Fibroblast of the conjunctiva (primary cell): ENCODE results near the gene C11orf97.
"Not testable (repeated sequence)": the region's sequence is repeated elsewhere in the genome, so short reads cannot be mapped to it uniquely, and the experiment has no call there.

Source experiments
- DNase-seq: peaks from one replicate; pipeline ENCODE4 v3.0.0-alpha.2; 2010; ENCODE audit warnings: low read depth

Gene C11orf97, protein sequence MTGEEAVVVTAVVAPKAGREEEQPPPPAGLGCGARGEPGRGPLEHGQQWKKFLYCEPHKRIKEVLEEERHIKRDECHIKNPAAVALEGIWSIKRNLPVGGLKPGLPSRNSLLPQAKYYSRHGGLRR

DNA sequence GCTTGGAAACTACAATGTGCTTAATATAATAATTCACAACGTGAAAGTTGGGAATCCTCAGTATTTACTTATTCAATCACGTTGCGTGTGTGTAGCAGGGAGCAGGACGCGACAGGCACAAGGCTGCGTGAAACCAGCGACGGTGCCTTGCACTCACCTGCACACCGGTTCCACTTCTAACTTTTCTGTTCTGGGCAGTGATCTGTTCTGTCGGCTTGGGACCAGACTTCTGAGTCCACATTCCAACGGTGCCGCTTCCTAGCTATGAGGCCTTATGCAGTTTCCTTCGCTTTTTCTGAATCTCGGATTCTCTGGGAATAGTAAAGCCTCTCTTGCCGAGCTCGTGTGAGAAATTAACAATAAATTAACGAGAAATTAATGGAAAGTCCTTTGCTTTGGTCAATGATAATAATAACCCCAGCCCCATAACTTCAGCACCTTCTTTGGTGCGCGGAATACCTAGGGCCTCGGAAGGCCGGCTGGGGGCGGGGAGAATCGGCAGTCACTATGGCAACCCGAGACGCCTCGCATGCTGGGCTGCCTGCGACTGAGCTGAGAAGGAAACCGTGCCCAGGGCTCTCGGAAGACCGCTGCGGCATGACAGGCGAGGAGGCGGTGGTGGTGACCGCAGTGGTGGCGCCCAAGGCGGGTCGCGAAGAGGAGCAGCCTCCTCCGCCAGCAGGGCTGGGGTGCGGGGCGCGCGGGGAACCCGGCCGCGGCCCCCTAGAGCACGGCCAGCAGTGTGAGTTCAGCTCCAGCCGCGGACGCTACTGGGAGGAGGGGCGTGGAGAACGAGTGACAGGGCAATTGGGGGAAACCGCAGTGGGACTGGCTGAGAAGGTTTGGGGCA is at the start of gene C11orf97:
Gene C11orf97, plus strand, starts transcription at position 530 of the 850 bp plus-strand sequence. Its CDS starts 68 bp downstream, at position 598.
- no peak for DNase-seq

DNA sequence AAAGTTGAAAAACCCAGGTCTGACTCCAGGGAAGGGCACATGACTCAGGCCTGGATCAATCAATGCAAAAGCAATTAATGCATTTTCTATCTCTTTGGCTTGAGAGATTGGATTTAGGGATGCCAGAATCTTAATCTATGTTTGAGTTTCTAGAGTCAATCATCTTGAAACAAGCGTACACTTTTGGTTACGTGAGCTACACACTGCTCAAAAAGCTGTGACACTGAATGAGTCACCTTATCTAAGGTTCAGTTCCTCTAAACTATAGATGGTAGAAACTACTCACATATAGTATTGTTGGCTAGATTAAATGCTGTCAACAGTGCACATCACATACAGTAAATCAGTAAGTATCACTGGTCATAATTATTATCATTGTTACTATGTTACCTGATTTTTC is 42.8 kb upstream of the C11orf97 start:
- no peak for DNase-seq

DNA sequence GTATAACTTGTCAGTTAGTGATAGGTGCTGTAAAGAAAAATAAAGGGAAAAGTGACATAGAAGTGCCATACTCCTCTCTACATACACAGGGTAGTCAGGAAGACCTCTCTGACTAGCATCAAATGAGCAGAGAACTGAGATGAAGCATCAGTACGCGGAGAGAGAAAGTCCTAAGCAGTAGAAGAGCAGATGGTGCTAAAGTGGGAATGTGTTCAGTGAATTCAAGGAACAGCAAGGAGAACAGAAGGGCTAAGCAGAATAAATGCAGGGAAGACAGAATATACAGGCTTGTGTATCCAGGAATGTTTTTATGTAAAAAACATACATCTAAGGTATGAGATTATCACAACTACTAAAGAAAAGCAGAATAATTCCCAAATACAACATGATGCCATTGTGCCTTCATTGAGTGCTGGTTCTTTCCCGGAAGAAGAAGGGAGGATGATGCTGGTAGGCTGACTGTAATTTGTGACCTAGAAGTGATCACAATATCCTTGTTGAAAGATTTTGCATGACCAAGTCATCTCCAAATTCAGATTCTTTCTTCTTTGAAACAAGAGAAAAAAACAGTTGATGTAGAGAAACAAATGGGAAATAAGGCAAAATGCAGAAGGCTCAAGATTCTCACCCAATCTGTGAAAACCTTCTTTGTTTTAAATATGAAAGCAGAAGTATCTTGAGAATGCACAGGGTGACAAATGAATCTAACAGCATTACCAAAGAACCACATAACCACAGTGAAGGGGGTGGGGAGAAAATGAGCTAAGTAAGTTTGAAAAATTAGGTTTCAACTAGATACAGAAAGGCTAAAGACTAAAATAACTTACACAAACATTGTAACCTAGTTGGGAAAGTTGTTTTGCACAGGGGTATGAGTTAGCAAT is 39.1 kb upstream of the C11orf97 start:
- DNase-seq, result no peak

DNA sequence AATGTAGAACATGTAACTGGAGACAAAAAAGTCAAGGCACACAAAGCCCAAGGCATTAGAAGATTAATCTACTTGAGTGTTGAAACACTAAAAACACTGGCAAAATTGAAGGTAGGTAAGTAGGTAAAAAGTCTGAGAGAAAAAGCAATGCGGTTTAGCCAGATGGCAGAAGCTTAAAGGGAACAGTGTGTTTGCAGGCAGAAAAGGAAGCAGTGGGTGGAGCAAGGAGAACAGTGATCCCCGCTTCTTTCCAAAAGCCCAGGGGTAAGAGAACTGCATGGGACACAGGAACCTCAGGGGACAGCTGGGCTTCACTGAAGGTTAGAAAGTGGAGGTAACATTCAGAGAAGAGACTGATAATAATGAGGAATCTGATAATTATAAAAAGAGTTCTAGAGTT is 34.6 kb upstream of the C11orf97 start:
- DNase-seq, result no peak

DNA sequence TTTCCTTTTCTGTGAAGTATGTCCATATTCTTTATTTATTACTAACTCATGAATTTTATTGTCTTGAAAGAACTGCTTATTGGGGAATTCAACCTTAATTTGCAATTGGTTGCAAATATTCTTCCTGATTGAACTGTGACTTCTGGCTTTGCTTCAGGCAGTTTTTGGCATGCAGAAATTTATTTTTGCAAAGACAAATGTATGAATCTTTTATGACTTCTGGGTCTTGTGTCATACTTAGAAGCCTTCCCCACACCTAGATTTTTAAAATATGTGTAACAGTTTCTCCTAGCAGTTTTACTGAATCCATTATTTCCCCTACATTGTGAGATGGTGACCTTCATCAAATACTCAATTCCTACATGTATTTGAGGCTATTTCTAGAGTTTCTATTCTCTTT is 30.9 kb upstream of the C11orf97 start:
- DNase-seq, result no peak

DNA sequence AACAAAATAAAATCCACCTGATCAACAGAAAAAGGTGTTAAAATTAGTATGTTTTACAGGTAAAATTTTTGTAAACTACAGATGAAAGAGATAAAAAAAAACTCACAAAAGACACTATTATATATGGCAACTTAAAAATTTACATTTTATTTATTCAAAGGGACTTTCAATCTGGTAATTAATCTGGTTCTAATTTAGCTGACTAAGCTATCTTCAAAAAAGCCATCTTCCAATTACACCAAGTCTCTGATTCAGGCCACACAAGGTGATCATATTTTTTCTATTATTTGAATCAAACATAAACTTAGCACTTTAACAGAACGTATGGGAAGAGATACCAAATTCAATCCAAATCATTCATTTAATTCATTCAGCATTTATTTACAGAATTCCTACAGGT is 26.2 kb upstream of the C11orf97 start:
- no peak for DNase-seq

DNA sequence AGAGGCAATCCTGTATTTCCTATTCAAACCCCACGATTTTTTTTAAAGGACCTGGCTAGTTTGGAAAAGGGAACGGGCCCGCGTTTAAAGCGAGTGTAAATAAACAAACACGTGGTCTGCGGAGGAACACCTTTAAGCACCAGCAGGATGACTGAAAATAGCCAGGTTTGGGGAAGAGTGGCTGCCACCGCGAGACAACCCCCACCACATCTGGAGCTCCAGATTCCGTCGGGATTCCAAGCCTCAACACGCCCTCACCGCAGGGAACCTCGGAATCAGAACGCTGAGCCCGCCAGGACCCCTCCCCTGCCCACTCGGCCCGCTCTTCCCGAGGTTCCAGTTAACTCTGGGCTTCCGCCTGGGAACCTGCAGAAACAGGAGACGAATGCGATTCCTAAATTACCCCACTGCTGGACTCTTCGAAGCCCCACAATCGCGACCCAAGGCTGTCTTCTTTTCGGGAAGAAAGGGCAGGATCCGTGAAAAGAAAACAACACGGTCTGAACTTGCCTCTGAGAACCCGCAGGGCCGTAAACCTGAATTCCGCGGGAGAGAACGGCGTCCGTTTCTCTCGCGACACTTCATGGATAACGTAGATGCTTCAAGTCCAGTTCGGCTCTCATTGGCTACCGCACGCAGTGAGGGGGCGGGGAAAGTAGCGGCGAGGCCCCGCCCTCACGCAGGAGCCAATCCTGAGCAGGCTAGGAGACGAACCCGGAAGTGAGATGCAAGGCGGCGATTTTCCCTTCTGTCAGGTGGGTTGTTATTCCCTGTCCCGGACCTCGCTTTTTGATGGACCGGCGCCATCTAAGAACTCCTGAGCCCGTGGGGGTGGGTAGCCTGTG is 18.8 kb upstream of the C11orf97 start, which contains the start of the genes ANKRD49 and MRE11:
Gene ANKRD49, plus strand, starts transcription at position 704 of the 845 bp plus-strand sequence. CDS start 2,710 bp downstream, outside the sequence.
Gene MRE11, minus strand, starts transcription at position 564 of the 845 bp plus-strand sequence. CDS start 1,043 bp downstream, outside the sequence.
- peak; percentile 95 for DNase-seq

DNA sequence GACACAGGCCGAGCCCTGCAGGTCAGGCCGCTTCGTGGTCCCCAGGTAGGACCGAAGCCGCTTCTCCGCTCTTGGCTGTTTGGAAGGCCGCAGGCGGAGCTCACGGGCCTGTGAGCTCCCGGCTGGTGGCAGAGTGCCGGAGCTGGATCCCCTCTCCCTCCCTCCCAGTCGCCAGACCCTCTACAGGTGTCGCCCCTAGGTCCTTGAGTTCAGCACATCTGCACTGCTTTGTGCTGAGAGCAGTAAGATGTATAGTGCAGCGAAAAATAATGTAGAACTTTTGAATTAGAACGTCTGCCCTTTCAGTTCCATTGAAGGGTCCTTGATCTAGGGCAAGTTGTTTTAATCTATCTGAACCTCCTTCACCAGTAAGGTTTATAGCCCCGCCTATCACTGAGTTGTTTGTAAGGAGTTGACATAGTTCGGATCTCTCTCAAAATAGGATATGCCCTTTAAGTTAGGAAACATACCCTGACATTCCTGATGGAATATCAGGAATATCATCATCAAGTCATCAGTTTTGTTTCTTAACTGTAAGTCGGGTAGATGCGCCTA is 18.1 kb upstream of the C11orf97 start:
- DNase-seq, result no peak

DNA sequence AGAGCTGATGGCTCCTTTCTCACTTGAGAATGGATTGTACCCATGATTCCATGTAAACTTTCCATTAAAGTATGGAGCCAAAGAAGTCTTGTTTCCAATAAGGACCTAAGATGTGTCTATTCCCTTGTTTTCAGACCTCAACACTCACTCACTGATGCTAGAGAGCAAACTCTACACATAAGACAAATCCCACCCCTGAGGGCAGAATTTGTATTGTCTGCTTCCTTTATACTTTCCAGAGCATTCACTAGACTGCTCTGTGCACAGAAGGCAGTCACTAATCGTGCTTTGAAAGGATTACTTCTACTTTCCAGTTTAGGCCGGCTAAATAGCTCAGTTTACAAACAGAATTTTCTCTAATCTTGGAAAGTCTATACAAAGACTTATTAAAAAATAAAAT is 12.1 kb upstream of the C11orf97 start:
- DNase-seq, result no peak

DNA sequence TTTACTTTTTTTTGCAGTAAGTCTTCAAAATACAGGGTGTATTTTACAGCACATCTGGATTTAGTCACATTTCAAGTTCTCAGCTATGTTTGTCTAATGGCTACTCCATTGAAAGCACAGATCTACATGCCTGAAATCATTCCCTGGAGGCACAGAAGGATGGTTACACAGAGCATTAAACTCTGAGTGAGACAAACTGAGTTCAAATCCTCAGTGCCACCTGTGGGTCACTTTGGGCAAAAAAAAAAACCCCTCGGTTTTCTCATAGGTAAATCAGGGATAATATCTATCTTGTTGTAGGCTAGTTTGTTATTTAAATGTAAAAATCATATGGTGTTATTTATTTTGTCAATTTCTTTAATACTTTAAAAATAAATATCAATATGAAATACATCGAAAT is 10.7 kb upstream of the C11orf97 start:
- no peak for DNase-seq

DNA sequence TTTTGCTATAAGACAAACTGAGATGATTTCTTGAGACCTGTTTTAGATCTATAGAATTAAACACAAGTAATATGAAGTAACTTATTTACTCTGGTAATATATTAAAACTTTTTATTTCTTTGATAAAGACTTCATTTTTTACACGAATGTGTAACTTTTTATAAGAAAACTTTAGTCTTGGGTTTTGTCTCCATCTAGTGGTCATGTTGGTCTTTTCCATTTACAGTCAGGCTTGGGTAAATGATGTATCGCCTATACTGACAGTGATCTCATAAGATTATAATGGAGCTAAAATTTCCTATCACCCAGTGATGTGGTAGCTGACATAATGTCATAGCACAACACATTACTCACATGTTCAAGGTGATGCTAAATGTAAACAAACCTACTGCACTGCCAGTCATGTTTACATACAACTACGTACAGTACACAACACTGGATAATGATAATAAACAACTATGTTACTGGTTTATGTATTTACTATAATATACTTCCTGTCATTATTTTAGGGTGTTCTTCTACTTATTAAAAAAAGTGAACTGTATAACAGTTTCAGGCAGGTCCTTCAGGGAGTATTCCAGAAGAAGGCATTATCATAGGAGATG is 7.5 kb upstream of the C11orf97 start:
- DNase-seq, result peak; percentile 26

DNA sequence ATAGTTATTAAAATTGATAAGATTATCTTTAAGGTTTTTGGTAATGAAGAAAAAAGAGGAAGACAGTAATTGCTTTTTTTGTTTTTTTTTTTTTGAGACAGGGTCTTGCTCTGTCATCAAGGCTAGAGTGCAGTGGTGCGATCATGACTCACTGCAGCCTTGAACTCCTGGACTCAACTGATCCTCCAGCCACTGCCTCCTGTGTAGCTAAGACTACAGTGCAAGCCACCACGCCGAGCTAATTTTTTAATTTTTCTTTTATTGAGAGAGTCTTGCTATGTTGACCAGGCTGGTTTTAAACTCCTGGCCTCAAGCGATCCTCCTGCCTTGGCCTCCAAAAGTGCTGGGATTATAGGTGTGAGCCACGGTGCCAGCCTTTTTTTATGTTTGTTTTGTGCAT is 5.7 kb upstream of the C11orf97 start:
- DNase-seq, result not testable (repeated sequence)

DNA sequence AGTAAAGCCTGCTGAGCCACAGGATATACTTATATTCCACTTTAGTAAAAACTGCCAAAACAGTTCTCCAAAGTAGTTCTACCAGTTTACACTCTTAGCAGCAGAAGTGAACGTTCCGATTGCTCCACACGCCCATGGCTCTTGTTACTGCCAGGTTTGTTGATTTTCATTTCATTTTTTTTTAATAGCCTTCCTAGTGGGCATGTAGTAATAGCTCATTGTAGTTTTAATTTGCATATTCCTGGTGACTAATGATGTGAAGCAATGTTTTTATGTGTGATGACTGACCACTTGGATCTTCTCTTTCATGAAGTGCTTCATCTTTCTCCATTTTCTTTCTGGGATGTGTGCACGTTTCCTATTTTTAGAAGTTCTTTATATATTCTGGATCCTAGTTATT is 4.8 kb upstream of the C11orf97 start:
- DNase-seq, result no peak

DNA sequence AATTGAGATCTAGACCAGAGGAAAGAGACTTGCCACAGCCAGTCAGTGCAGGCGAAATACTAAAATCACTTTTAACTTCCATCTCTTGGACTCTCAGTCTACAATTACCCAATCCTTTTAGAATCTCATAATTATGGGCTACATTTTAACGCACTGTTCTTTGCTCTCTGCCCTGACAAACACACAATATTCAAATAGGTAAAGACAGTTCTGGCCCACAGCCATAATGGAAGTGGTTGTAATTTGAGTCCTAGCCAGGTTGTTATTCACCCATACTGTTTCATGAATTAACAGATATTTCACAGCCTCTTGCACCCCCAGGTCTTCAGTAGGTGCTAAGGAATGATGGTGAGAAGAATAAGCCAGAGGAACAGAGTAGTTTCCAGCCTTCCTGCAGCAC is 830 bp downstream of the C11orf97 start:
- DNase-seq, result no peak

DNA sequence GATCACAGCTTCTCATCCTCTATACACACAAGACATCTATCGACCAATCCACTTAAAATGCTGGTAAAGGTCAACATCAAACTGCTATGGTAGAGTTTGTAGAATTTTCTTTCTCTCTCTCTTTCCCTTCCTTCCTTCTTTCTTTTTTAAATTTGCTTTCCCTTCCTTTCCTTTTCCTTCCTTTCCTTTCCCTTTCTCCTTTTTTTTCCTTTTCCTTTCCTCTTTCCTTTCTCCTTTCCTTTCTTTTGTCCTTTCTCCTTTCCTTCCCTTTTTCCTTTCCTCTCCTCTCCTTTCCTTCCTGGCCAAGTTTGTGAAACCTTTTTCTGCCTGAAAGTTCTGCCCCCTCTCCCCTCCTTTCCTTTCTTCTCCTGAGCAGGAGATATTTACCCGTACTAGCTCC is 3.1 kb downstream of the C11orf97 start:
- no peak for DNase-seq

DNA sequence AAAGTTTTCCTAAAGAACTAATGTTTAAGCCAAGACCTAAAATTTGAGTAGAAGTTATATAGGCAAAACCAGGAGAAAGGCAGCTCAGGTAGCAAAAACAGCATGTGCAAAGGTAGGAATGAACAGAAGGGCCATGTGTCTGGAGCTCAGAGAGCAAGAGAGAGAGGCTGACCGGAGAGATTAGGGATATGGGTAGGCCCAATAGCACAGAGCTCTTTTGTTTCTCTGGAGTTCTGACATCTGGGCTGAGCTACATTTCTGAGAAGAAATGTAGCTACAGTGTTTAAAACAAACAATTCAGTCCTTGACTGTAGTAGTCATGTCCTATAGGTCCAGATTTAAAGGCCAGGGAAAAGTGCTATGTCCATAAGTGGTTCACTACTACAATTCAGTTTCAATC is 4.5 kb downstream of the C11orf97 start:
- no peak for DNase-seq

DNA sequence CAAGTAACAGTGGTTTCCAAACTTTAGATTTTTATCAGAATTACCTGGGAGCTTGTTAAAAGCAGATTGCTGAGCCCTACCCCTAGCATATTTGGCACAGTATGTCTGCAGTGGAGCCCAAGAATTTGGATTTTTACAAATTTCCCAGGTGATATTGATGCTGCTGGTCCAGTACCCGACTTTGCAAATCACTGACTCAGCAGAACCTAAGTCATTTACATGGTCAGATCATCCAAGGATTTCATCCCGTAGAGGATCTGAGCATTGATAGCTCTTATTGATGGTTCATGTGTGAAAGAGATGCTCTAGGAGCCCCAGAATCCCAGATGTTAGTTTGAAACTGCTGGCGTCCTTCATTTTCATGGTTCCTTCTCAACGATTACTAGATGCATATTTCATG is 6.0 kb downstream of the C11orf97 start:
- DNase-seq, result no peak

DNA sequence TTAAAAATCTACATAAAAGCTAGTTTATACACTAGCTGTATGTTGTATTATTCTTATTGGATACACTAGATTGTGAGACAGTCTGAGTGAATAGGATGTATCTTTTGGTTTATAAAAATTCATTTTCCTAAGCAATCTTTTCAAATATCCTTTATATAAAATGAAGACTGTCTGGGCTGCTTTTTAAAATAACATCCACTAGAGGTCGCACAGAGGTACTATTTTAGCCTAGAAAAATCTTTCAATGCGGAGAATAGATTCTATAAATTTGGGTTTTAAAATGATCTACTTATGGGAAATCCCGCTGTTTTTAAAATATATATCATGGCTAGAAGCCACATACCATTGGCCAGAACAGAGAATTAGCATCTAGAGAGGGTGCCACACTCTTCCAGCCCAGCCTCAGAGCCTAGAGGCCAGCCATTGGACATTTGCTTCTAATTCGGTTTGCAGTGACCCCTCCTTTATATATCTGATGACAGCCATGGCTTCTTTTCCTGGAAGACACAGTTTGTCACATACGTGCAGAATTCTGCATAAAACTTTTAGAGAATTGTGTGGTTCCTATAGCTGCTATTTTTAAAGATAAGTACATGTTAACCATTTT is 7.3 kb downstream of the C11orf97 start:
- no peak for DNase-seq

DNA sequence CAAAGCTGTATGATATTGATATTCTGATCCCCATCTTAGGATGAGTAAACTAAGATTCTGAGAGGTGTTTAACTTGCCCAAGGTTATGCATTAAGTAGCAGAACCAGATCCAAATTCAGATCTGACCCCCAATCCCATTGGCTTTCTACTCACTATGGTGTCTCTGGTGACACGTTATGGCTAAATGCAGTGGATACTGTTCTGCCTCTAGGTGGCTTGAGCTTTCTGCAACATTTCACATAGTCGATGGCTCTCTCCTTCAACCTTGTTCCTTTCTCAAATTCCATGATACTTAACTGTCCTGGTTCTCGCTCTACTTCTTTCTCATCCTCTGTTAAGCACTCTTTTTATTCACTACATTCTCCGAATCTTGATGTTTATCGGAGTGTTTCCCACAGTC is 9.4 kb downstream of the C11orf97 start:
- no peak for DNase-seq

DNA sequence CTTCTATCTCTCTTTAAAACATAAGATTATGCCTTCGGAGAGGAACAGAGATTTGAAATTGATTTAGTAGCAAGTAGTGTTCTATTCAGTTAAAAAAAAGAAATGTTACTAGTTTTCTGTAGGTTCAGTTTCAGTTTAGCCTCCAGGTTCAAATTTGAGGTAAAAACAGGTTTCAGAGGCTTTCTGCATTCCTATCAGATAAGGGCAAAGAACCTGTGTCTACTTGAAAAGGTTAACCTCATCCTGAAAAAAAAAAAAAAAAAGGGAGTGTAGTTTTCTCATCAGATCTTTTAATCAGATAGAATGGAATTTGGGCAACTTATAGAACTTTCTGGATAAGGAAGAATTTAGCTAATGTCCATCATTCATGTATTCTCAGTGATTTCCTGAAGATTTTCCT is 12.1 kb downstream of the C11orf97 start:
- no peak for DNase-seq
